GM12878 (cell line): ENCODE results near the gene CD180. TPM values are rescaled to one million over a fixed set of nuclear protein-coding genes. Genes with fewer than 3 reads are reported as not detected.

Experiments used
- ATAC-seq: fragments of 200-7000 bp; cut with Tn5 transposase; 3 replicates; pipeline ENCODE4 v1.9.1; 2020; ENCODE audit warnings: mild to moderate bottlenecking, moderate library complexity
- BruUV-seq: library from RNA; stranded (reverse); fragments of 400-500 nt; replicated peaks from 2 replicates; lab custom pipeline; 2021; lab: Mats Ljungman, UMichigan
- CTCF ChIA-PET: fragments of 300-600 bp; sonication (Branson Sonifier 250); formaldehyde crosslinking; extraction: SDS; loops from one replicate; lab custom pipeline; 2021; ENCODE audit warnings: inconsistent platforms; lab: Yijun Ruan, JAX
- POLR2A ChIA-PET: fragments of 350-600 bp; formaldehyde crosslinking; extraction: SDS; loops from one replicate; lab custom pipeline; 2021; ENCODE audit warnings: inconsistent platforms; lab: Charles Lee
- RAD21 ChIA-PET: fragments of 300-600 bp; sonication (Branson Sonifier 250); formaldehyde crosslinking; loops from one replicate; lab custom pipeline; 2023; ENCODE audit warnings: antibody characterized with exemption; ENCODE audit not compliant: unreplicated experiment; lab: Charles Lee
- SMC1A ChIA-PET: fragments of 300-600 bp; sonication (Branson Sonifier 250); formaldehyde crosslinking; loops from one replicate; lab custom pipeline; 2023; ENCODE audit not compliant: unreplicated experiment, uncharacterized antibody; lab: Charles Lee
- DNase-seq: peaks from one replicate; pipeline ENCODE4 v3.0.0-alpha.2; 2011; ENCODE audit warnings: low read depth, low spot score
- FAIRE-seq: peaks from 3 replicates; lab custom pipeline; 2011; peaks lifted over from hg19 to GRCh38; lab: Jason Lieb, UNC
- H2AFZ ChIP-seq: 2 replicates; pipeline ENCODE4 v1.6.0; 2011; ENCODE audit warnings: low read depth, low read length, control low read depth; ENCODE audit not compliant: control insufficient read depth
- H3K27ac ChIP-seq: 2 replicates; pipeline ENCODE4 v1.5.1; 2011; ENCODE audit warnings: control low read depth; ENCODE audit not compliant: control insufficient read depth, insufficient read depth
- H3K27me3 ChIP-seq, 2 experiments: replicated peaks in 1 of 2; 2 replicates each; pipeline versions ENCODE4 v1.6.0 to v1.6.1; 2011; ENCODE audit warnings: low read length in 1 of 2; ENCODE audit not compliant: control insufficient read depth in 2 of 2, insufficient read depth in 2 of 2
- H3K36me3 ChIP-seq, 2 experiments: 2 replicates each; pipeline ENCODE4 v1.5.1; 2011; ENCODE audit warnings: low read length in 1 of 2; ENCODE audit not compliant: control insufficient read depth in 2 of 2, insufficient read depth in 2 of 2
- H3K4me1 ChIP-seq: 2 replicates; pipeline ENCODE4 v1.6.1; 2011; ENCODE audit warnings: mild to moderate bottlenecking, low read length, moderate library complexity, mixed read lengths; ENCODE audit not compliant: control insufficient read depth, insufficient read depth
- H3K4me2 ChIP-seq: 2 replicates; pipeline ENCODE4 v1.6.0; 2011; ENCODE audit warnings: control low read depth; ENCODE audit not compliant: control insufficient read depth, insufficient read depth
- H3K4me3 ChIP-seq: fragments of 200-600 bp; sonication (generic); 2 replicates; pipeline ENCODE4 v1.5.1; 2016
- H3K79me2 ChIP-seq: 2 replicates; pipeline ENCODE4 v1.6.0; 2011; ENCODE audit warnings: low read length; ENCODE audit not compliant: control insufficient read depth, insufficient read depth
- H3K9ac ChIP-seq: 2 replicates; pipeline ENCODE4 v1.8.0; 2011; ENCODE audit warnings: low read length, control low read depth, mixed read lengths; ENCODE audit not compliant: control insufficient read depth, insufficient read depth
- H3K9me3 ChIP-seq: replicated peaks from 3 replicates; pipeline ENCODE4 v1.5.1; 2011; ENCODE audit warnings: mild to moderate bottlenecking, low read length; ENCODE audit not compliant: control insufficient read depth, insufficient read depth
- H4K20me1 ChIP-seq: 2 replicates; pipeline ENCODE4 v1.6.0; 2011; ENCODE audit not compliant: control insufficient read depth, insufficient read depth
- EED ChIP-seq: sonication (generic); IDR thresholded peaks from 2 replicates; pipeline ENCODE4 v1.6.1; 2016; ENCODE audit warnings: antibody characterized with exemption, low read depth
- HDAC2 ChIP-seq: fragments of 200-600 bp; sonication (generic); IDR thresholded peaks from 2 replicates; pipeline ENCODE4 v1.6.1; 2017
- JUNB ChIP-seq: IDR thresholded peaks from 2 replicates; pipeline ENCODE4 v1.6.1; 2016; ENCODE audit warnings: antibody characterized with exemption, mild to moderate bottlenecking
- NFYB ChIP-seq: IDR thresholded peaks from 2 replicates; pipeline ENCODE4 v1.6.1; 2011; ENCODE audit warnings: low read depth, mild to moderate bottlenecking, low read length, improper control_type of control experiment, moderate library complexity; ENCODE audit not compliant: insufficient read depth
- PAX8 ChIP-seq: fragments of 450-650 bp; IDR thresholded peaks from 2 replicates; pipeline ENCODE4 v1.6.1; 2017; ENCODE audit warnings: mild to moderate bottlenecking, moderate library complexity
- RUNX3 ChIP-seq: IDR thresholded peaks from 2 replicates; pipeline ENCODE4 v1.6.1; 2012; ENCODE audit warnings: low read length, inconsistent platforms
- SIX5 ChIP-seq: IDR thresholded peaks from 2 replicates; pipeline ENCODE4 v1.6.1; 2011; ENCODE audit warnings: mild to moderate bottlenecking, low read depth, low read length, moderate library complexity; ENCODE audit not compliant: severe bottlenecking
- TBL1XR1 ChIP-seq: IDR thresholded peaks from 2 replicates; pipeline ENCODE4 v1.6.1; 2012; ENCODE audit warnings: low read depth, low read length, improper control_type of control experiment
- YBX1 ChIP-seq: fragments of 450-650 bp; IDR thresholded peaks from 2 replicates; pipeline ENCODE4 v1.6.1; 2016; ENCODE audit warnings: antibody characterized with exemption
- WGBS: methylation state at CpG from one replicate; pipeline ENCODE4 v1.1.6; 2016; ENCODE audit warnings: low lambda C conversion rate; ENCODE audit not compliant: insufficient replicate concordance, insufficient coverage; ENCODE audit errors: missing lambda C conversion rate; 5-methylcytosine and 5-hydroxymethylcytosine counted together
- in situ Hi-C: fragments of 300-500 bp; cut with MboI; formaldehyde crosslinking; loops from 9 replicates; pipeline ENCODE4 v1.14.3; 2018; ENCODE audit warnings: mixed read lengths
- intact Hi-C: fragments of 100-400 bp; cut with micrococcal nuclease; formaldehyde crosslinking; loops from one replicate; pipeline ENCODE4 v1.14.2; 2022; ENCODE audit not compliant: unreplicated experiment
- polyA plus RNA-seq, 11 experiments: library from polyadenylated mRNA; depleted of rRNA in 4 of 11; unstranded in 6 of 11; stranded (reverse) in 5 of 11; fragments of >200 nt; fragmentation: Nextera tagmentation in 4 of 11; fragmentation: Illumina TruSeq in 1 of 11; extraction: Ambion mirVana in 4 of 11; extraction: Trizol in 1 of 11; gene quantifications; 1 replicate in 1 of 11; 2 replicates in 10 of 11; pipeline versions ENCODE4 v1.2.1 to v1.2.3, GENCODE V29; 2011 to 2016; ENCODE audit warnings: inconsistent platforms in 2 of 11, missing spikeins in 2 of 11, low read depth in 1 of 11
- total RNA-seq, 4 experiments: library from RNA; depleted of rRNA in 3 of 4; stranded (reverse); fragments of >200 nt in 3 of 4; fragmentation: Illumina TruSeq in 1 of 4; extraction: Trizol in 1 of 4; gene quantifications; 2 replicates each; pipeline versions ENCODE4 v1.2.1 to v1.2.3, GENCODE V29; 2013 to 2021
- TF ChIP-seq, protein P1 (sequence below): fragments of 450-650 bp; IDR thresholded peaks from 2 replicates; pipeline ENCODE4 v1.6.1; 2017; ENCODE audit warnings: antibody characterized with exemption, mild to moderate bottlenecking, moderate library complexity

The CD180 gene
- total and polyA plus RNA-seq, 10 of the 15 experiments (the other 5 are each of a cell fraction or from before 2014, with no cell fraction given): 0.22 to 9.7 (median 2.9) TPM

DNA sequence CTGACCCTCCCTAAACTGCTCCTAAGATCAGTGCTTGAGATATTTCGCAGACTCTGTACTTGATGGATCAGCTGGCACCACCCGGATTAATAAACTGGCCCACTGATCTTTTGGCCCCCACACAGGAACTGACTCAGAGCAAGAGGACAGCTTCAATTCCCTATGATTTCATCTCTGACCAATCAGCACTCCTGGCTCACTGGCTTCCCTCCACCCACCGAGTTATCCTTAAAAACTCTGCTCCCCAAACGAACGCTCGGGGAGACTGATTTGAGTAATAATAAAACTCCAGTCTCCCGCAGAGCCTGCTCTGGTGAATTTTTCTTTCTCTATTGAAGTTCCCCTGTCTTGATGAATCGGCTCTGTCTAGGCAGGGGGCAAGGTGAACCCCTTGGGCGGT lies 36.5 kb upstream of the CD180 start:
- Histone ChIP-seq H2AFZ (no peak overlapping the region), H4K20me1 (no peaks in the 10 kb centered on the region), H3K27me3 (no peaks in the 10 kb centered on the region), H3K27ac (no peak overlapping the region), H3K4me3 (no peak overlapping the region), H3K9ac (no peak overlapping the region), H3K79me2 (no peaks in the 10 kb centered on the region), H3K4me2 (no peak overlapping the region), H3K9me3 (no peaks in the 10 kb centered on the region), H3K4me1 (no peaks in the 10 kb centered on the region; the same call in 1 of the 2 replicates), H3K36me3 (no peaks in the 10 kb centered on the region)
- TF ChIP-seq EED (0 out of 2 replicates have a peak, but pooled peaks have one; percentile 38), PAX8 (no peak), YBX1 (no peak), NFYB (0 out of 2 replicates have a peak, but pooled peaks have one; percentile 38), HDAC2 (no peak), SIX5 (no peak), TBL1XR1 (no peak), JUNB (peak; percentile 64)
- ChIA-PET POLR2A (no interaction called here), RAD21 (no interaction called here), SMC1A (interaction anchor here (1.1 kb wide), 1 partner anchor 14 kb away, joined by 3 read pairs; no protein-coding TSS in a partner anchor), CTCF (interaction anchor here (0.6 kb wide), 2 partner anchors 235 to 1591 kb away, joined by 3 read pairs; no protein-coding TSS in a partner anchor)
- no peak for FAIRE-seq
- ATAC-seq: peak; percentile 44; the same call in 2 of the 3 replicates
- no TSS peak for BruUV-seq
- no peak for DNase-seq
- in situ Hi-C loops: loop anchor here (25.0 kb wide), 1 partner anchor 1754 kb away; no protein-coding TSS in a partner anchor
- WGBS: 50% methylated on average over 9 of the region's 9 CpGs
- intact Hi-C loops: no loop called here

GRCh38 chr5:67223211-67223610 lies 26.6 kb upstream of the CD180 start:
- DNase-seq: no peak
- H3K9me3 ChIP-seq: no peaks in the 10 kb centered on the region
- H3K36me3 ChIP-seq: no peaks in the 10 kb centered on the region
- TF ChIP-seq RUNX3: 0 out of 2 replicates have a peak, but pooled peaks have one; percentile 27
- TF ChIP-seq, protein P1, sequence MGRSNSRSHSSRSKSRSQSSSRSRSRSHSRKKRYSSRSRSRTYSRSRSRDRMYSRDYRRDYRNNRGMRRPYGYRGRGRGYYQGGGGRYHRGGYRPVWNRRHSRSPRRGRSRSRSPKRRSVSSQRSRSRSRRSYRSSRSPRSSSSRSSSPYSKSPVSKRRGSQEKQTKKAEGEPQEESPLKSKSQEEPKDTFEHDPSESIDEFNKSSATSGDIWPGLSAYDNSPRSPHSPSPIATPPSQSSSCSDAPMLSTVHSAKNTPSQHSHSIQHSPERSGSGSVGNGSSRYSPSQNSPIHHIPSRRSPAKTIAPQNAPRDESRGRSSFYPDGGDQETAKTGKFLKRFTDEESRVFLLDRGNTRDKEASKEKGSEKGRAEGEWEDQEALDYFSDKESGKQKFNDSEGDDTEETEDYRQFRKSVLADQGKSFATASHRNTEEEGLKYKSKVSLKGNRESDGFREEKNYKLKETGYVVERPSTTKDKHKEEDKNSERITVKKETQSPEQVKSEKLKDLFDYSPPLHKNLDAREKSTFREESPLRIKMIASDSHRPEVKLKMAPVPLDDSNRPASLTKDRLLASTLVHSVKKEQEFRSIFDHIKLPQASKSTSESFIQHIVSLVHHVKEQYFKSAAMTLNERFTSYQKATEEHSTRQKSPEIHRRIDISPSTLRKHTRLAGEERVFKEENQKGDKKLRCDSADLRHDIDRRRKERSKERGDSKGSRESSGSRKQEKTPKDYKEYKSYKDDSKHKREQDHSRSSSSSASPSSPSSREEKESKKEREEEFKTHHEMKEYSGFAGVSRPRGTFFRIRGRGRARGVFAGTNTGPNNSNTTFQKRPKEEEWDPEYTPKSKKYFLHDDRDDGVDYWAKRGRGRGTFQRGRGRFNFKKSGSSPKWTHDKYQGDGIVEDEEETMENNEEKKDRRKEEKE: no peak
- TF ChIP-seq, all 136 proteins: peak for 1
- H3K4me2 ChIP-seq: no peak overlapping the region
- ChIA-PET CTCF (interaction anchor here (1.3 kb wide), 1 partner anchor 23 kb away, joined by 8 read pairs; no protein-coding TSS in a partner anchor), POLR2A (no interaction called here), RAD21 (interaction anchor here (2.4 kb wide), 1 partner anchor 16 kb away, joined by 7 read pairs; no protein-coding TSS in a partner anchor), SMC1A (interaction anchor here (3.6 kb wide), 1 partner anchor 16 kb away, joined by 23 read pairs; no protein-coding TSS in a partner anchor)
- H3K27me3 ChIP-seq: no peaks in the 10 kb centered on the region
- H3K27ac ChIP-seq: no peak overlapping the region
- H3K79me2 ChIP-seq: no peaks in the 10 kb centered on the region
- no peak overlapping the region for H3K4me3 ChIP-seq
- 15% methylated on average over 3 of the region's 3 CpGs for WGBS
- H3K4me1 ChIP-seq: peaks cover 16% of the 10 kb centered on the region
- no peak overlapping the region for H2AFZ ChIP-seq
- BruUV-seq: no TSS peak
- H4K20me1 ChIP-seq: no peaks in the 10 kb centered on the region
- no peak for FAIRE-seq
- intact Hi-C loops: no loop called here
- in situ Hi-C loops: loop anchor here (25.0 kb wide), 1 partner anchor 411 kb away; no protein-coding TSS in a partner anchor
- no peak for ATAC-seq
- H3K9ac ChIP-seq: no peak overlapping the region
